K562 (cell line): ENCODE measurements around the gene ARHGAP24. TPM values are rescaled to one million over a fixed set of nuclear protein-coding genes. Genes with fewer than 3 reads are reported as not detected.

ENCODE experiments used
- ATAC-seq: fragments of 200-7000 bp; cut with Tn5 transposase; 3 replicates; pipeline ENCODE4 v1.9.1; 2020; ENCODE audit warnings: moderate library complexity
- BruUV-seq: library from RNA; stranded (reverse); fragments of 400-500 nt; replicated peaks from 2 replicates; lab custom pipeline; 2021; lab: Mats Ljungman, UMichigan
- CTCF ChIA-PET: fragments of 300-600 bp; formaldehyde crosslinking; extraction: SDS; loops from one replicate; lab custom pipeline; 2021; ENCODE audit warnings: low intra/inter-chr PET ratio; lab: Yijun Ruan, JAX
- POLR2A ChIA-PET: fragments of 300-600, 350-650 bp; sonication (Branson Sonifier 250); formaldehyde crosslinking; extraction: SDS; loops from one replicate; lab custom pipeline; 2021; ENCODE audit warnings: antibody characterized with exemption, inconsistent platforms; lab: Yijun Ruan, JAX
- DNase-seq, 4 experiments: peaks; one replicate each; pipeline versions ENCODE4 v3.0.0 to v3.0.0-alpha.2; 2011 to 2018; ENCODE audit warnings: low spot score in 3 of 4, mixed read lengths in 3 of 4; ENCODE audit errors: extremely low read depth in 1 of 4
- FAIRE-seq: peaks from 2 replicates; lab custom pipeline; 2011; peaks lifted over from hg19 to GRCh38; lab: Jason Lieb, UNC
- H2AFZ ChIP-seq: 2 replicates; pipeline ENCODE4 v1.6.0; 2011; ENCODE audit warnings: low read depth, low read length, control low read depth, inconsistent platforms
- H3K27ac ChIP-seq: fragments of 200-600 bp; 3 replicates; pipeline ENCODE4 v1.8.0; 2011; ENCODE audit warnings: low read depth, mild to moderate bottlenecking, control low read depth, inconsistent platforms, low read length, moderate library complexity, mixed read lengths; ENCODE audit errors: extremely low read depth
- H3K27me3 ChIP-seq, 2 experiments: fragments of 300-600 bp in 1 of 2; 2 replicates in 1 of 2; 3 replicates in 1 of 2; pipeline versions ENCODE4 v1.6.0 to v1.8.0; 2011; ENCODE audit warnings: inconsistent platforms in 2 of 2, low read length in 2 of 2, mild to moderate bottlenecking in 1 of 2, mixed read lengths in 1 of 2, moderate library complexity in 1 of 2; ENCODE audit not compliant: control insufficient read depth in 2 of 2, insufficient read depth in 2 of 2
- H3K36me3 ChIP-seq: fragments of 300-600 bp; 3 replicates; pipeline ENCODE4 v1.8.0; 2011; ENCODE audit warnings: mild to moderate bottlenecking, low read length, inconsistent platforms; ENCODE audit not compliant: control insufficient read depth, insufficient read depth
- H3K4me1 ChIP-seq, 2 experiments: fragments of 200-600 bp in 1 of 2; replicated peaks in 1 of 2; 2 replicates in 1 of 2; 3 replicates in 1 of 2; pipeline versions ENCODE4 v1.5.1 to v1.8.0; 2011; ENCODE audit warnings: inconsistent platforms in 2 of 2, low read length in 2 of 2, mild to moderate bottlenecking in 1 of 2, mixed read lengths in 1 of 2, moderate library complexity in 1 of 2; ENCODE audit not compliant: control insufficient read depth in 2 of 2, insufficient read depth in 2 of 2
- H3K4me2 ChIP-seq: 2 replicates; pipeline ENCODE4 v1.6.1; 2011; ENCODE audit warnings: low read length, control low read depth, inconsistent platforms, mixed read lengths; ENCODE audit not compliant: insufficient read depth
- H3K4me3 ChIP-seq: fragments of 200-600 bp; sonication (generic), shearing (Covaris generic); 2 replicates; pipeline ENCODE4 v1.5.1; 2016; ENCODE audit warnings: control low read depth, inconsistent platforms
- H3K79me2 ChIP-seq: fragments of 200-600 bp; 3 replicates; pipeline ENCODE4 v1.8.0; 2011; ENCODE audit warnings: low read length, inconsistent platforms; ENCODE audit not compliant: control insufficient read depth, insufficient read depth
- H3K9ac ChIP-seq, 2 experiments: 2 replicates each; pipeline versions ENCODE4 v1.6.0 to v1.6.1; 2011; ENCODE audit warnings: low read depth in 2 of 2, low read length in 2 of 2, control low read depth in 1 of 2, inconsistent platforms in 1 of 2, mild to moderate bottlenecking in 1 of 2, mixed read lengths in 1 of 2; ENCODE audit not compliant: insufficient read depth in 1 of 2
- H3K9me1 ChIP-seq: one replicate; pipeline ENCODE4 v1.6.0; 2011; ENCODE audit warnings: inconsistent platforms, mild to moderate bottlenecking, low read length, moderate library complexity; ENCODE audit not compliant: control insufficient read depth, insufficient read depth
- H3K9me3 ChIP-seq: replicated peaks from 2 replicates; pipeline ENCODE4 v1.5.1; 2011; ENCODE audit warnings: low read depth, low read length, inconsistent platforms; ENCODE audit not compliant: control insufficient read depth, insufficient read depth
- H4K20me1 ChIP-seq: replicated peaks from 2 replicates; pipeline ENCODE4 v1.6.1; 2011; ENCODE audit warnings: low read length, inconsistent platforms, mixed read lengths; ENCODE audit not compliant: control insufficient read depth, insufficient read depth
- CREB5 ChIP-seq: fragments of 250-450 bp; sonication (Bioruptor Pico); IDR thresholded peaks from 2 replicates; pipeline ENCODE4 v1.5.0; 2020; ENCODE audit warnings: mild to moderate bottlenecking
- E4F1 ChIP-seq: fragments of 250-450 bp; sonication (Bioruptor Pico); IDR thresholded peaks from 2 replicates; pipeline ENCODE4 v1.5.0; 2021; ENCODE audit warnings: mild to moderate bottlenecking, borderline replicate concordance
- ELF1 ChIP-seq: fragments of 200-800 bp; sonication (Bioruptor generic); IDR thresholded peaks from 2 replicates; pipeline ENCODE4 v1.6.1; 2016; ENCODE audit warnings: missing genetic modification characterization, missing compliant biosample characterization
- HMGN3 ChIP-seq: IDR thresholded peaks from 2 replicates; pipeline ENCODE4 v1.6.1; 2011; ENCODE audit warnings: borderline replicate concordance, low read depth, mild to moderate bottlenecking, mixed read lengths, low read length; ENCODE audit not compliant: insufficient read length; ENCODE audit errors: extremely low read depth
- MEIS2 ChIP-seq: fragments of 450-650 bp; IDR thresholded peaks from 2 replicates; pipeline ENCODE4 v1.6.1; 2014; ENCODE audit warnings: mild to moderate bottlenecking; ENCODE audit not compliant: partially characterized antibody
- POLR3G ChIP-seq: IDR thresholded peaks from 2 replicates; pipeline ENCODE4 v1.6.1; 2011; ENCODE audit not compliant: insufficient read length, insufficient replicate concordance; ENCODE audit errors: extremely low read depth
- RBM34 ChIP-seq: fragments of 200-400 bp; formaldehyde crosslinking; IDR thresholded peaks from 2 replicates; pipeline ENCODE4 v1.6.1; 2018; ENCODE audit warnings: low read length, borderline replicate concordance; ENCODE audit not compliant: insufficient read depth
- WGBS: fragments of 100-300 bp; shearing (Covaris generic); methylation state at CpG from one replicate; pipeline ENCODE4 v1.1.6; 2016; ENCODE audit warnings: low coverage, mixed read lengths; ENCODE audit not compliant: insufficient coverage; ENCODE audit errors: missing lambda C conversion rate; 5-methylcytosine and 5-hydroxymethylcytosine counted together
- in situ Hi-C: fragments of 300-500 bp; cut with MboI; formaldehyde crosslinking; loops from 4 replicates; pipeline ENCODE4 v1.15.0; 2018; ENCODE audit warnings: inconsistent platforms, mixed read lengths
- intact Hi-C: fragments of 100-400 bp; cut with micrococcal nuclease; formaldehyde crosslinking; loops from 2 replicates; pipeline ENCODE4 v1.14.2; 2022
- polyA plus RNA-seq, 8 experiments: library from polyadenylated mRNA; depleted of rRNA in 4 of 8; stranded (reverse) in 5 of 8; unstranded in 3 of 8; fragments of >200 nt; fragmentation: Nextera tagmentation in 2 of 8; fragmentation: Illumina TruSeq in 1 of 8; extraction: Ambion mirVana in 2 of 8; extraction: Trizol in 1 of 8; gene quantifications; 2 replicates each; pipeline versions ENCODE4 v1.2.1 to v1.2.3, GENCODE V29; 2011 to 2014; ENCODE audit warnings: inconsistent platforms in 1 of 8, missing spikeins in 1 of 8
- total RNA-seq, 7 experiments: library from RNA; depleted of rRNA in 6 of 7; stranded (reverse); fragments of >200 nt in 6 of 7; fragmentation: Illumina TruSeq in 2 of 7; extraction: Trizol in 2 of 7; gene quantifications; 2 replicates each; pipeline versions ENCODE4 v1.2.1 to v1.2.3, GENCODE V29; 2011 to 2021; ENCODE audit warnings: low replicate concordance in 1 of 7

ARHGAP24 gene
- total and polyA plus RNA-seq, 9 of the 15 experiments (the other 6 are each of a cell fraction or from before 2014, with no cell fraction given), result 8.0 to 22.6 (median 14.0) TPM

- TF ChIP-seq RBM34, result no peak
- TF ChIP-seq CREB5 (CRISPR knock-in tag), result no peak
- TF ChIP-seq POLR3G, result no peak
Observed at GRCh38 chr4:85555206-85555605, 80.3 kb downstream of the ARHGAP24 start (continued).

GRCh38 chr4:85556283-85556682, 81.3 kb downstream of the ARHGAP24 start:
- no peaks in the 10 kb centered on the region for H3K9me1 ChIP-seq
- H3K27ac ChIP-seq, result no peak overlapping the region
- H3K79me2 ChIP-seq, result no peaks in the 10 kb centered on the region
- H3K9ac ChIP-seq, result no peak overlapping the region
- intact Hi-C loops (no loop called here), in situ Hi-C loops (no loop called here)
- TF ChIP-seq ELF1 (tag), result no peak
- no peak for TF ChIP-seq MEIS2
- TF ChIP-seq HMGN3, result no peak
- TF ChIP-seq E4F1 (CRISPR knock-in tag), result no peak
- no peak overlapping the region for H2AFZ ChIP-seq
- no peak overlapping the region for H3K4me3 ChIP-seq
- no peaks in the 10 kb centered on the region for H3K36me3 ChIP-seq
- ChIA-PET POLR2A (no interaction called here), CTCF (no interaction called here)
- H3K27me3 ChIP-seq, result no peaks in the 10 kb centered on the region; a peak in 1 of 5 replicates
- DNase-seq (no peak), FAIRE-seq (no peak), ATAC-seq (no peak)
- BruUV-seq, result no TSS peak
- 23% methylated on average over 4 of the region's 4 CpGs for WGBS
- no peaks in the 10 kb centered on the region for H3K4me1 ChIP-seq
- no peaks in the 10 kb centered on the region for H3K9me3 ChIP-seq
- H3K4me2 ChIP-seq, result no peak overlapping the region
- no peaks in the 10 kb centered on the region for H4K20me1 ChIP-seq
